ENCODE results near the gene ACSBG1.

DNA sequence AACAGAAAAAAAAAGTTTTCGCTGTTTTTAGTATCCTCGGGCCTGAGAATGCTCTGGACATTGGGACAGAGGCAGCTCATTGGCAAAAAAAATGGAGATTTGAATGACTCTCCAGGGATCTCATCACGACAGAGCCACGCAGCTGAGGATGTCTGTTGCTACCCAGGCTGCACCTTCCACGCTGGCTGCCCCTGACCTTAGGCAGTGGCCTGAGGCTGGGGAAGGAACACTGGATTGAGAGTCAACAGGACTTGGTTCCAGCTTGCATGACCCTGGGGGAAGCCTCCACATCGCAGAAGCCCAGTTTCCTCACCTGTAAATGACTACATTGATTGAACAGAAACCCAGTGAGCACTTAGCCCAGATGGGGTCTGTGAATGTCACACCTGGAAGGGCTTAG, 8.7 kb upstream of the ACSBG1 start:
- TF ChIP-seq, protein P1, sequence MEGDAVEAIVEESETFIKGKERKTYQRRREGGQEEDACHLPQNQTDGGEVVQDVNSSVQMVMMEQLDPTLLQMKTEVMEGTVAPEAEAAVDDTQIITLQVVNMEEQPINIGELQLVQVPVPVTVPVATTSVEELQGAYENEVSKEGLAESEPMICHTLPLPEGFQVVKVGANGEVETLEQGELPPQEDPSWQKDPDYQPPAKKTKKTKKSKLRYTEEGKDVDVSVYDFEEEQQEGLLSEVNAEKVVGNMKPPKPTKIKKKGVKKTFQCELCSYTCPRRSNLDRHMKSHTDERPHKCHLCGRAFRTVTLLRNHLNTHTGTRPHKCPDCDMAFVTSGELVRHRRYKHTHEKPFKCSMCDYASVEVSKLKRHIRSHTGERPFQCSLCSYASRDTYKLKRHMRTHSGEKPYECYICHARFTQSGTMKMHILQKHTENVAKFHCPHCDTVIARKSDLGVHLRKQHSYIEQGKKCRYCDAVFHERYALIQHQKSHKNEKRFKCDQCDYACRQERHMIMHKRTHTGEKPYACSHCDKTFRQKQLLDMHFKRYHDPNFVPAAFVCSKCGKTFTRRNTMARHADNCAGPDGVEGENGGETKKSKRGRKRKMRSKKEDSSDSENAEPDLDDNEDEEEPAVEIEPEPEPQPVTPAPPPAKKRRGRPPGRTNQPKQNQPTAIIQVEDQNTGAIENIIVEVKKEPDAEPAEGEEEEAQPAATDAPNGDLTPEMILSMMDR (conservative IDR thresholded peaks at IDR 0.05): no peak
- TF ChIP-seq ZFX (IDR thresholded peaks at IDR 0.05): no peak
